Smooth muscle cell (in vitro differentiated cells): ENCODE results near the gene CDC42BPG. TPM values are rescaled to one million over a fixed set of nuclear protein-coding genes. Genes with fewer than 3 reads are reported as not detected.

Source experiments
- DNase-seq: peaks from one replicate; lab custom pipeline; 2025; ENCODE audit not compliant: unreplicated experiment; lab: John Stamatoyannopoulos, UW
- H2AFZ ChIP-seq: fragments of 200-600 bp; sonication (generic); 2 replicates; pipeline ENCODE4 v1.6.0; 2016; ENCODE audit warnings: antibody characterized with exemption, low read depth, mild to moderate bottlenecking
- H3F3A ChIP-seq: fragments of 200-600 bp; sonication (generic); 2 replicates; pipeline ENCODE4 v1.6.0; 2017; ENCODE audit warnings: antibody characterized with exemption, low read depth
- H3K27ac ChIP-seq: fragments of 200-600 bp; sonication (generic); 2 replicates; pipeline ENCODE4 v1.5.1; 2016; ENCODE audit warnings: low read depth, mild to moderate bottlenecking
- H3K27me3 ChIP-seq: fragments of 200-600 bp; sonication (generic); 2 replicates; pipeline ENCODE4 v1.6.1; 2016; ENCODE audit warnings: low read depth, mild to moderate bottlenecking
- H3K36me3 ChIP-seq: fragments of 200-600 bp; sonication (generic); 2 replicates; pipeline ENCODE4 v1.5.1; 2016; ENCODE audit warnings: low read depth
- H3K4me1 ChIP-seq: fragments of 200-600 bp; sonication (generic); 2 replicates; pipeline ENCODE4 v1.5.1; 2016; ENCODE audit warnings: low read depth
- H3K4me2 ChIP-seq: fragments of 200-600 bp; sonication (generic); 2 replicates; pipeline ENCODE4 v1.6.0; 2016; ENCODE audit warnings: mild to moderate bottlenecking
- H3K4me3 ChIP-seq: fragments of 200-600 bp; sonication (generic); 2 replicates; pipeline ENCODE4 v1.5.1; 2016; ENCODE audit warnings: mild to moderate bottlenecking
- H3K79me2 ChIP-seq: fragments of 200-600 bp; sonication (generic); 2 replicates; pipeline ENCODE4 v1.6.0; 2016; ENCODE audit warnings: low read depth, mild to moderate bottlenecking
- H3K9ac ChIP-seq: fragments of 200-600 bp; sonication (generic); 2 replicates; pipeline ENCODE4 v1.6.0; 2016; ENCODE audit warnings: low read depth
- H3K9me3 ChIP-seq: fragments of 200-600 bp; sonication (generic); replicated peaks from 2 replicates; pipeline ENCODE4 v1.5.1; 2016; ENCODE audit warnings: low read depth
- H4K20me1 ChIP-seq: fragments of 200-600 bp; sonication (generic); 2 replicates; pipeline ENCODE4 v1.6.0; 2016; ENCODE audit warnings: low read depth
- WGBS: methylation state at CpG from one replicate; pipeline ENCODE4 v1.1.7; 2016; ENCODE audit warnings: low lambda C conversion rate; 5-methylcytosine and 5-hydroxymethylcytosine counted together
- polyA plus RNA-seq: library from polyadenylated mRNA; unstranded; fragments of >200 nt; fragmentation: Nextera tagmentation; extraction: Ambion mirVana; gene quantifications from 2 replicates; pipeline ENCODE4 v1.2.1, GENCODE V29; 2016
- total RNA-seq: library from RNA; depleted of rRNA; stranded (reverse); fragments of >200 nt; gene quantifications from 2 replicates; pipeline ENCODE4 v1.2.3, GENCODE V29; 2014
- TF ChIP-seq, protein P1 (sequence below): fragments of 200-600 bp; sonication (generic); IDR thresholded peaks from 2 replicates; pipeline ENCODE4 v1.5.1; 2017; ENCODE audit warnings: borderline replicate concordance, mild to moderate bottlenecking, antibody characterized with exemption; ENCODE audit not compliant: insufficient read depth, poor library complexity, severe bottlenecking

CDC42BPG gene
- total and polyA plus RNA-seq, 2 experiments from 2014 or later, result 1.7 to 4.7 TPM

DNA sequence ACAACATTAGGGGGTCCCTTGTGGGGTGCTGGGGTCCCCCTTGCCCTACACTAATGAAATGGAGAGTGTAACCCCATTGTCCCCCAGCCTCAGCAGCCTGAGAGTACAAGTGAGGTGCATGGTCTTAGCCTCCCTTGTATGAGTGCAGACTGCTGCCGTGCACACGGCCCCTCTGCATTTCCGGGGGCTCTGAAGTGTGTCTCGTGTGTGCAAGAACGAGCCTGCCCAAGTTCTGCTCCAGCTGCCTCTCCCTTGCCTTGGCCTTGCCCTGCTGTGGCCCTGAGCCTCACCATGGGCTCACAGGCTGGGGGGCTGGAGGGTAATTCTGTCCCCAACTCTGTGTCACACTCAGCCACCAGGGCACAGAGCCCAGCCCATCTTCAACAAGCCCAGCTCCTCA, 39.1 kb upstream of the CDC42BPG start:
- no peak overlapping the region for H3K4me2 ChIP-seq
- 93% methylated on average over 5 of the region's 5 CpGs for WGBS
- no peak for DNase-seq
- no peaks in the 10 kb centered on the region for H3K36me3 ChIP-seq
- H3K9me3 ChIP-seq, result no peaks in the 10 kb centered on the region
- no peaks in the 10 kb centered on the region for H3K27me3 ChIP-seq
- H3F3A ChIP-seq, result peaks cover 14% of the 10 kb centered on the region
- H2AFZ ChIP-seq, result no peak overlapping the region
- no peaks in the 10 kb centered on the region for H4K20me1 ChIP-seq
- peaks cover 19% of the 10 kb centered on the region for H3K4me1 ChIP-seq
- H3K9ac ChIP-seq, result no peak overlapping the region
- TF ChIP-seq, protein P1, sequence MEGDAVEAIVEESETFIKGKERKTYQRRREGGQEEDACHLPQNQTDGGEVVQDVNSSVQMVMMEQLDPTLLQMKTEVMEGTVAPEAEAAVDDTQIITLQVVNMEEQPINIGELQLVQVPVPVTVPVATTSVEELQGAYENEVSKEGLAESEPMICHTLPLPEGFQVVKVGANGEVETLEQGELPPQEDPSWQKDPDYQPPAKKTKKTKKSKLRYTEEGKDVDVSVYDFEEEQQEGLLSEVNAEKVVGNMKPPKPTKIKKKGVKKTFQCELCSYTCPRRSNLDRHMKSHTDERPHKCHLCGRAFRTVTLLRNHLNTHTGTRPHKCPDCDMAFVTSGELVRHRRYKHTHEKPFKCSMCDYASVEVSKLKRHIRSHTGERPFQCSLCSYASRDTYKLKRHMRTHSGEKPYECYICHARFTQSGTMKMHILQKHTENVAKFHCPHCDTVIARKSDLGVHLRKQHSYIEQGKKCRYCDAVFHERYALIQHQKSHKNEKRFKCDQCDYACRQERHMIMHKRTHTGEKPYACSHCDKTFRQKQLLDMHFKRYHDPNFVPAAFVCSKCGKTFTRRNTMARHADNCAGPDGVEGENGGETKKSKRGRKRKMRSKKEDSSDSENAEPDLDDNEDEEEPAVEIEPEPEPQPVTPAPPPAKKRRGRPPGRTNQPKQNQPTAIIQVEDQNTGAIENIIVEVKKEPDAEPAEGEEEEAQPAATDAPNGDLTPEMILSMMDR, result no peak
- H3K27ac ChIP-seq, result no peak overlapping the region
- no peak overlapping the region for H3K4me3 ChIP-seq
- no peaks in the 10 kb centered on the region for H3K79me2 ChIP-seq

DNA sequence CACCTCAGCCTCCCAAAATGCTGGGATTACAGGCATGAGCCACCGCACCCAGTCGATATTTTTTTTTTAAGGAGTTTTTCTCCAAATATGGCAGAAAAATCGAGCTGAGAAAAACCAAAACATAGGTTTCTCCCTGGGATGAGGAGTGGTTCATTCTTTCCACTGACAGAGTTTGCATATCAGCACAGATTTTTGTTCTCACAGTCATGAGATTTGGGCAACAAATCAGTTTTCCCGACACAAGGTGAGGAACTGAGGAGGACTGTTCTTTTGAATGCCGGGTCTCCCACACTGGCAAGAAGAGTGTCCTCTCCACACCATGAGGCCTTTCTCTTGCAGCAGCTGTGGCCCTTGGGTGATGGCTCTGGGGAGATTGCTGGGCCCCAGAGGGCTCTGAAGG, 37.8 kb upstream of the CDC42BPG start:
- Histone ChIP-seq H3K4me1 (peaks cover 7% of the 10 kb centered on the region), H3K4me3 (no peak overlapping the region), H3K27ac (no peak overlapping the region), H3K79me2 (peaks cover 10% of the 10 kb centered on the region), H4K20me1 (peaks cover 7% of the 10 kb centered on the region), H3K27me3 (no peaks in the 10 kb centered on the region), H3F3A (peaks cover 10% of the 10 kb centered on the region), H3K4me2 (no peak overlapping the region), H3K9me3 (no peaks in the 10 kb centered on the region), H3K9ac (no peak overlapping the region), H3K36me3 (no peaks in the 10 kb centered on the region), H2AFZ (no peak overlapping the region)
- TF ChIP-seq, protein P1, result no peak
- no peak for DNase-seq
- WGBS, result 68% methylated on average over 5 of the region's 5 CpGs

DNA sequence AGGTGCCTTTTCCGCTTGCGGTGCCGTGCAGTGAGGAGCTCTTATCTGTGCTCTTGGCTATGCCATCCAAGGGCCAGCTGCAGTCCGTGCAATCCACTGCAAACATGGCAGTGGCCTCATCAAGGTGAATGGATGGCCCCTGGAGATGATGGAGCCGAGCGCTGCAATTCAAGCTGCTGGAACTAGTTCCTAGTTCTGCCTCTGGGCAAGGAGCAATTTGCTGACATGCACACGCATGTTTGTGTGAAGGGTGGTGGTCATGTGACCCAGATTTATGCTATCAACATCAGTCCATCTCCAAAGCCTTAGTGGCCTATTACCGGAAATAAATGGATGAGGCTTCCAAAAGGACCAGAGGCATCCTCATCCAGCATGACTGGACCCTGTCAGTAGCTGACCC, 37.0 kb upstream of the CDC42BPG start:
- peaks cover 18% of the 10 kb centered on the region for H3K79me2 ChIP-seq
- no peaks in the 10 kb centered on the region for H3K9me3 ChIP-seq
- H3K27ac ChIP-seq, result no peak overlapping the region
- TF ChIP-seq, protein P1, result no peak
- H3K27me3 ChIP-seq, result no peaks in the 10 kb centered on the region
- H4K20me1 ChIP-seq, result peaks cover 14% of the 10 kb centered on the region
- DNase-seq, result no peak
- H3K36me3 ChIP-seq, result no peaks in the 10 kb centered on the region
- H3K9ac ChIP-seq, result no peak overlapping the region
- no peak overlapping the region for H3K4me2 ChIP-seq
- H3K4me3 ChIP-seq, result no peak overlapping the region
- no peak overlapping the region for H2AFZ ChIP-seq
- 82% methylated on average over 8 of the region's 8 CpGs for WGBS
- peaks cover 4% of the 10 kb centered on the region for H3F3A ChIP-seq
- H3K4me1 ChIP-seq, result peaks cover 12% of the 10 kb centered on the region

DNA sequence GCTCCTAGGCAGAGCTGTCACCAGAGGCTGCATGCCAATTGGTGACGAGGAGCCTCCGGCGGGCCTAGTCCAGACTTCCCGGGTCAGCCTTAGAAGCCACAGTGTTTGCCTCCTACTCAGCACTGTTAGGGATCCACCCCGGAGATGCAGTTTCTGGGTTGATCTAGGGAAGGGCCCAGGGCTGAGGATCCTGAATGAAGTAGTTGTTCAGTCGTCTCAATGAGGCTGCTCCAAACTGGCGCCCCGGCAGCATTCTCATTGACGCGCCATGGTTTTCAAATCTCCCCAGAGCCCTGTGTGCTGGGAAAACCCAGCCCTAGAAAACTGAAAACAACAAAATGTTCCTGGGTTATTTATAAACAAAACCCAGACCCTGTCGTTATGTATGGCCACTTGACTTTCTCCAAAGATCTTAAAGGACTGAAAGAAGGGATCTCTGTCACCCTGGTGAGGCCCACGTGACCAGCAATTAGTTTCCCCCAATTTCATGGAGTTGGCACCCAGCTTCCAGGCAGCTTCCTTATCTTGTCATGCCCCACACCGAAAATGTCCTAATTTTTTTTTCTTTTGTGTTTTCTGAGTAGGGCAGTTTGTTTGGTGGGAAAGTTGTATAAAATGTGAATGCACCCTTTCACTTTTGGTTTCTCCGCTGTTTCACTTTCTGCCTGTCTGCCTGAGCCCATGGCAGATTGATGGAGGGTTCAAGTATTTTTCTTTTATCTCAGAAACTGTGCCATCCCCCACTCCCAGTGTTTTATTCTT, 36.0 kb upstream of the CDC42BPG start:
- H3K4me2 ChIP-seq, result no peak overlapping the region
- no peaks in the 10 kb centered on the region for H3F3A ChIP-seq
- TF ChIP-seq, protein P1, result no peak
- peaks cover 25% of the 10 kb centered on the region for H4K20me1 ChIP-seq
- DNase-seq, result no peak
- H2AFZ ChIP-seq, result no peak overlapping the region
- H3K9ac ChIP-seq, result no peak overlapping the region
- peaks cover 28% of the 10 kb centered on the region for H3K79me2 ChIP-seq
- no peaks in the 10 kb centered on the region for H3K27me3 ChIP-seq
- WGBS, result 86% methylated on average over 14 of the region's 14 CpGs
- no peak overlapping the region for H3K4me3 ChIP-seq
- peaks cover 16% of the 10 kb centered on the region for H3K4me1 ChIP-seq
- H3K36me3 ChIP-seq, result no peaks in the 10 kb centered on the region
- H3K27ac ChIP-seq, result no peak overlapping the region
- H3K9me3 ChIP-seq, result no peaks in the 10 kb centered on the region
